ENCODE measurements around the gene CLTC. TPM values are rescaled to one million over a fixed set of nuclear protein-coding genes. Genes with fewer than 3 reads are reported as not detected.

CLTC gene
- total and polyA plus RNA-seq, 2 experiments from 2014 or later = 107 to 344 TPM

DNA sequence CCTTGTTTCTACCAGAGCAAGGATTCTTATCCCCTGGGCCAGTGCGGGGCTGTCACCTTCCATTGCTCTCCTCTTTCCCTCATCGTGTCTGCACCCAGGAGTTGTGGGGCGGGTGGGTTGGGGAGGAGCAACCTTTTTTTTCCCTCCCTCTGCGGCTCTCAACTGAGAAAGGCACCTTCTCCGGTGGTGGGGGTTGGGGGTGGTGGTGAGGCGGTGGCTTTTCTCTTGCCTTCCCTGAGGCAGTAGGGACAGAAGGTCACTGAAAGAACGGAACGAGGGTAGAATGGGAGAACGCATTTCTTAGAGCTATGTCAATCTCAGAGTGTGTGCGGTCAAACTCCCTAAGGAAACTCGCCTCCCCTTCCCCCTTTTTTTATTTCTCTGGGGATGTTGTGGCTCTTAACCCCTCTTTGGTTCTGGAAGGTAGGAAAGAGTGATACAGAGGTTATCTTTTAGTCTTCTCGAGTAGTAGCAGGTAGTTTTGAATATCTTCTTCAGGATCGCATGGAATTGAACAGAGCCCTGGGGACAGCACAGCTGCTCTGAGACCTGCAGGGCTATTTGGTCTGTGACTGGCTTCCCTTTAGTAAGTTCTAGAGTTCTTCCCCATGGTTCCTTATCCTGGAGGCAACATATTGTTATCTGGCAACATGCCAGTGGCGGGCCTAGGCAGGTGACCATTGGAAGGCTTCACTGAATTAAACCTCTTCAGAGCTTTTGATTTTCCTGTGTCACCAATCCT, 994 bp downstream of the CLTC start:
- Histone ChIP-seq H3K36me3 (ENCODE audit: insufficient read depth) (no peaks in the 10 kb centered on the region), H3K4me3 (peak overlapping the region; percentile 95), H3K4me2 (peak overlapping the region; percentile 77), H3K9me2 (ENCODE audit: insufficient read depth) (no peaks in the 10 kb centered on the region), H3K79me2 (replicated peaks; ENCODE audit: insufficient read depth) (peaks cover 58% of the 10 kb centered on the region), H3K27me3 (ENCODE audit: insufficient read depth) (no peaks in the 10 kb centered on the region), H3K27ac (ENCODE audit: low read depth) (peak overlapping the region; percentile 96; the same call in 1 of the 2 replicates), H3F3A (replicated peaks; ENCODE audit: low read depth) (no peaks in the 10 kb centered on the region), H2AFZ (no peak overlapping the region), H4K20me1 (replicated peaks; ENCODE audit: insufficient read depth) (peaks cover 41% of the 10 kb centered on the region), H3K4me1 (ENCODE audit: insufficient read depth) (peaks cover 28% of the 10 kb centered on the region)
- Mint-ChIP-seq H3K27ac (peak overlapping the region; percentile 100), H3K36me3 (ENCODE audit: low read depth) (no peaks in the 10 kb centered on the region; the same call in 2 of the 3 replicates), H3K4me3 (peak overlapping the region; percentile 85), H3K4me1 (peaks cover 40% of the 10 kb centered on the region), H3K9me3 (no peaks in the 10 kb centered on the region; the same call in 2 of the 3 replicates), H3K27me3 (ENCODE audit: insufficient read depth, low read depth, poor library complexity) (peaks cover 12% of the 10 kb centered on the region)
- ATAC-seq (peak; percentile 11), DNase-seq (ENCODE audit: low spot score) (peak; percentile 50)
- TF ChIP-seq CREB1 (CRISPR knock-in tag; IDR thresholded peaks at IDR 0.05; ENCODE audit: low read depth) (no peak), STAT1 (IDR thresholded peaks at IDR 0.05; ENCODE audit: unreplicated experiment) (no peak), ZNF114 (CRISPR knock-in tag; IDR thresholded peaks at IDR 0.05) (no peak), EZH2phosphoT487 (IDR thresholded peaks at IDR 0.05; ENCODE audit: unreplicated experiment) (no peak), JUNB (IDR thresholded peaks at IDR 0.05; ENCODE audit: unreplicated experiment) (no peak), EZH2 (IDR thresholded peaks at IDR 0.05; ENCODE audit: low read depth, unreplicated experiment) (no peak), POLR2AphosphoS5 (IDR thresholded peaks at IDR 0.05; ENCODE audit: low read depth) (no peak), ZNF331 (CRISPR knock-in tag; IDR thresholded peaks at IDR 0.05; ENCODE audit: low read depth) (no peak)
- TF ChIP-seq, protein P1, sequence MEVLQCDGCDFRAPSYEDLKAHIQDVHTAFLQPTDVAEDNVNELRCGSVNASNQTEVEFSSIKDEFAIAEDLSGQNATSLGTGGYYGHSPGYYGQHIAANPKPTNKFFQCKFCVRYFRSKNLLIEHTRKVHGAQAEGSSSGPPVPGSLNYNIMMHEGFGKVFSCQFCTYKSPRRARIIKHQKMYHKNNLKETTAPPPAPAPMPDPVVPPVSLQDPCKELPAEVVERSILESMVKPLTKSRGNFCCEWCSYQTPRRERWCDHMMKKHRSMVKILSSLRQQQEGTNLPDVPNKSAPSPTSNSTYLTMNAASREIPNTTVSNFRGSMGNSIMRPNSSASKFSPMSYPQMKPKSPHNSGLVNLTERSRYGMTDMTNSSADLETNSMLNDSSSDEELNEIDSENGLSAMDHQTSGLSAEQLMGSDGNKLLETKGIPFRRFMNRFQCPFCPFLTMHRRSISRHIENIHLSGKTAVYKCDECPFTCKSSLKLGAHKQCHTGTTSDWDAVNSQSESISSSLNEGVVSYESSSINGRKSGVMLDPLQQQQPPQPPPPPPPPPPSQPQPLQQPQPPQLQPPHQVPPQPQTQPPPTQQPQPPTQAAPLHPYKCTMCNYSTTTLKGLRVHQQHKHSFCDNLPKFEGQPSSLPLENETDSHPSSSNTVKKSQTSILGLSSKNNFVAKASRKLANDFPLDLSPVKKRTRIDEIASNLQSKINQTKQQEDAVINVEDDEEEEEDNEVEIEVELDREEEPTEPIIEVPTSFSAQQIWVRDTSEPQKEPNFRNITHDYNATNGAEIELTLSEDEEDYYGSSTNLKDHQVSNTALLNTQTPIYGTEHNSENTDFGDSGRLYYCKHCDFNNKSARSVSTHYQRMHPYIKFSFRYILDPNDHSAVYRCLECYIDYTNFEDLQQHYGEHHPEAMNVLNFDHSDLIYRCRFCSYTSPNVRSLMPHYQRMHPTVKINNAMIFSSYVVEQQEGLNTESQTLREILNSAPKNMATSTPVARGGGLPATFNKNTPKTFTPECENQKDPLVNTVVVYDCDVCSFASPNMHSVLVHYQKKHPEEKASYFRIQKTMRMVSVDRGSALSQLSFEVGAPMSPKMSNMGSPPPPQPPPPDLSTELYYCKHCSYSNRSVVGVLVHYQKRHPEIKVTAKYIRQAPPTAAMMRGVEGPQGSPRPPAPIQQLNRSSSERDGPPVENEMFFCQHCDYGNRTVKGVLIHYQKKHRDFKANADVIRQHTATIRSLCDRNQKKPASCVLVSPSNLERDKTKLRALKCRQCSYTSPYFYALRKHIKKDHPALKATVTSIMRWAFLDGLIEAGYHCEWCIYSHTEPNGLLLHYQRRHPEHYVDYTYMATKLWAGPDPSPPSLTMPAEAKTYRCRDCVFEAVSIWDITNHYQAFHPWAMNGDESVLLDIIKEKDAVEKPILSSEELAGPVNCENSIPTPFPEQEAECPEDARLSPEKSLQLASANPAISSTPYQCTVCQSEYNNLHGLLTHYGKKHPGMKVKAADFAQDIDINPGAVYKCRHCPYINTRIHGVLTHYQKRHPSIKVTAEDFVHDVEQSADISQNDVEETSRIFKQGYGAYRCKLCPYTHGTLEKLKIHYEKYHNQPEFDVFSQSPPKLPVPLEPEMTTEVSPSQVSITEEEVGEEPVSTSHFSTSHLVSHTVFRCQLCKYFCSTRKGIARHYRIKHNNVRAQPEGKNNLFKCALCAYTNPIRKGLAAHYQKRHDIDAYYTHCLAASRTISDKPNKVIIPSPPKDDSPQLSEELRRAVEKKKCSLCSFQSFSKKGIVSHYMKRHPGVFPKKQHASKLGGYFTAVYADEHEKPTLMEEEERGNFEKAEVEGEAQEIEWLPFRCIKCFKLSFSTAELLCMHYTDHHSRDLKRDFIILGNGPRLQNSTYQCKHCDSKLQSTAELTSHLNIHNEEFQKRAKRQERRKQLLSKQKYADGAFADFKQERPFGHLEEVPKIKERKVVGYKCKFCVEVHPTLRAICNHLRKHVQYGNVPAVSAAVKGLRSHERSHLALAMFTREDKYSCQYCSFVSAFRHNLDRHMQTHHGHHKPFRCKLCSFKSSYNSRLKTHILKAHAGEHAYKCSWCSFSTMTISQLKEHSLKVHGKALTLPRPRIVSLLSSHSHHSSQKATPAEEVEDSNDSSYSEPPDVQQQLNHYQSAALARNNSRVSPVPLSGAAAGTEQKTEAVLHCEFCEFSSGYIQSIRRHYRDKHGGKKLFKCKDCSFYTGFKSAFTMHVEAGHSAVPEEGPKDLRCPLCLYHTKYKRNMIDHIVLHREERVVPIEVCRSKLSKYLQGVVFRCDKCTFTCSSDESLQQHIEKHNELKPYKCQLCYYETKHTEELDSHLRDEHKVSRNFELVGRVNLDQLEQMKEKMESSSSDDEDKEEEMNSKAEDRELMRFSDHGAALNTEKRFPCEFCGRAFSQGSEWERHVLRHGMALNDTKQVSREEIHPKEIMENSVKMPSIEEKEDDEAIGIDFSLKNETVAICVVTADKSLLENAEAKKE (CRISPR knock-in tag; IDR thresholded peaks at IDR 0.05) = no peak
- TF ChIP-seq, protein P2, sequence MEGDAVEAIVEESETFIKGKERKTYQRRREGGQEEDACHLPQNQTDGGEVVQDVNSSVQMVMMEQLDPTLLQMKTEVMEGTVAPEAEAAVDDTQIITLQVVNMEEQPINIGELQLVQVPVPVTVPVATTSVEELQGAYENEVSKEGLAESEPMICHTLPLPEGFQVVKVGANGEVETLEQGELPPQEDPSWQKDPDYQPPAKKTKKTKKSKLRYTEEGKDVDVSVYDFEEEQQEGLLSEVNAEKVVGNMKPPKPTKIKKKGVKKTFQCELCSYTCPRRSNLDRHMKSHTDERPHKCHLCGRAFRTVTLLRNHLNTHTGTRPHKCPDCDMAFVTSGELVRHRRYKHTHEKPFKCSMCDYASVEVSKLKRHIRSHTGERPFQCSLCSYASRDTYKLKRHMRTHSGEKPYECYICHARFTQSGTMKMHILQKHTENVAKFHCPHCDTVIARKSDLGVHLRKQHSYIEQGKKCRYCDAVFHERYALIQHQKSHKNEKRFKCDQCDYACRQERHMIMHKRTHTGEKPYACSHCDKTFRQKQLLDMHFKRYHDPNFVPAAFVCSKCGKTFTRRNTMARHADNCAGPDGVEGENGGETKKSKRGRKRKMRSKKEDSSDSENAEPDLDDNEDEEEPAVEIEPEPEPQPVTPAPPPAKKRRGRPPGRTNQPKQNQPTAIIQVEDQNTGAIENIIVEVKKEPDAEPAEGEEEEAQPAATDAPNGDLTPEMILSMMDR (conservative IDR thresholded peaks at IDR 0.05; ENCODE audit: low read depth in 2 of 2) = no peak
- TF ChIP-seq, protein P3, sequence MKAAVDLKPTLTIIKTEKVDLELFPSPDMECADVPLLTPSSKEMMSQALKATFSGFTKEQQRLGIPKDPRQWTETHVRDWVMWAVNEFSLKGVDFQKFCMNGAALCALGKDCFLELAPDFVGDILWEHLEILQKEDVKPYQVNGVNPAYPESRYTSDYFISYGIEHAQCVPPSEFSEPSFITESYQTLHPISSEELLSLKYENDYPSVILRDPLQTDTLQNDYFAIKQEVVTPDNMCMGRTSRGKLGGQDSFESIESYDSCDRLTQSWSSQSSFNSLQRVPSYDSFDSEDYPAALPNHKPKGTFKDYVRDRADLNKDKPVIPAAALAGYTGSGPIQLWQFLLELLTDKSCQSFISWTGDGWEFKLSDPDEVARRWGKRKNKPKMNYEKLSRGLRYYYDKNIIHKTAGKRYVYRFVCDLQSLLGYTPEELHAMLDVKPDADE (IDR thresholded peaks at IDR 0.05) = no peak
